Esophagus squamous epithelium (tissue), 4 donors: ENCODE data around the gene KBTBD13.

Experiments used
- CTCF ChIP-seq, 6 experiments: fragments of 450-650 bp in 4 of 6; fragments of 200-600 bp in 2 of 6; sonication (generic) in 2 of 6; IDR thresholded peaks; one replicate each; pipeline ENCODE4 v1.5.1; 2016 to 2019; ENCODE audit warnings: antibody characterized with exemption in 6 of 6, mild to moderate bottlenecking in 4 of 6, moderate library complexity in 4 of 6
- POLR2A ChIP-seq, 4 donors: fragments of 450-650 bp; IDR thresholded peaks; one replicate each; pipeline ENCODE4 v1.6.1; 2017; ENCODE audit warnings: antibody characterized with exemption in 4 of 4, mild to moderate bottlenecking in 4 of 4, moderate library complexity in 3 of 4

DNA sequence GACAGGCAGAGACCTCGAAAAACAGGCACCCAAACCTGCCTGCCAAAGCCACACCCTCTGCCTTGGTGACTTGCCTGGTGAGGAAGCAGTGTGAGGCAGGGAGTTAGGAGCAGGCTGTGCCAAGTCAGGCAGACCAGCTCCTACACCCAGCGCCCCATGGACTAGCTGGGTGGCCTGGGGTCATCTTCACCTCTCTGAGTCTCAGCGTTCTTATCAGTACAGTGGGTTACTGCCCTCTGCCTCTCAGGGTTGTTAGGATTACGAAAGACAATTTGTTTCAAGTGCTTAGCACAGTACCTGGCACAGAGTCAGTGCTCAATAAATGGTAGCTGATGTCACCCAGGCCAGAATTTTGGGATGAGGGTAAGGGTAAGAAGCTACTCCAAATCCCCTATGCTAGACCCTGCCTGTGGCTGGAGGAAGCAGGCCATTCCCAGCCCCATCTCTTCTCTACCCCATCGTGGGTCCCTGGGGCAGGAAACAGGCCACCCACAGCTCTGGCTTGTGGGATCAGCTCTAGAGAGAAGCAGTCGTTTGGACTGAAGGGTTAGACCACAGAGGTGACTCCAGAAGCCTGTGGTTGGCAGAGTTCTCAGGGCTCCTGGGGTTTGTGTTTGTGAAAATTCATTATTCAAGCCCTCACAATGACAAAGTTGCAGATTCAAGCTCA, 21.2 kb upstream of the KBTBD13 start:
- TF ChIP-seq POLR2A (IDR thresholded peaks at IDR 0.05) (no peak), CTCF (IDR thresholded peaks at IDR 0.05) (no peak)
